GM03348 (cell line): ENCODE results near the gene SERF2.
"Not testable (repeated sequence)": the region's sequence is repeated elsewhere in the genome, so short reads cannot be mapped to it uniquely, and the experiment has no call there.

Experiments
- DNase-seq: peaks from one replicate; pipeline ENCODE4 v3.0.0; 2012; ENCODE audit warnings: low spot score

SERF2 gene

DNA sequence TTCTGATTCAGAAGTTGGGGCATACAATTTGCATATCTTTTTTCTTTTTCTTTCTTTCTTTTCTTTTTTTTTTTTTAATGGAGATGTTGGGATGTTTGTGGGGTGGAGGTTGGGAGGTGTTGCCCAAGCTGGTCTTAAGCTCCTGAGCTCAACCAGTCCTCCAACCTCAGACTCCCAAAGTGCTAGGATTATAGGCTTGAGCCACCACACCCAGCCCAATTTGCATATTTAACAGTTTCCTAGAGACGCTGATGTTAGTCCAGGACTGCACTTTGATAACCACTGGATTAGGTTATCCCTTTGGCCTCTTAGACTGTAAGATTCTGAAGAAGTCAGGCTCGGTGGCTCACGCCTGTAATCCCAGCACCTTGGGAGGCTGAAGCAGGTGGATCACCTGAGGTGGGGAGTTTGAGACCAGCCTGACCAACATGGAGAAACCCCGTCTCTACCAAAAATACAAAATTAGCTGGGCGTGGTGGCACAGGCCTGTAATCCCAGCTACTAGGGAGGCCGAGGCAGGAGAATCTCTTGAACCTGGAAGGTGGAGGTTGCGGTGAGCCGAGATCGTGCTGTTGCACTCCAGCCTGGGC, 37.9 kb downstream of the SERF2 start:
- DNase-seq: not testable (repeated sequence)

DNA sequence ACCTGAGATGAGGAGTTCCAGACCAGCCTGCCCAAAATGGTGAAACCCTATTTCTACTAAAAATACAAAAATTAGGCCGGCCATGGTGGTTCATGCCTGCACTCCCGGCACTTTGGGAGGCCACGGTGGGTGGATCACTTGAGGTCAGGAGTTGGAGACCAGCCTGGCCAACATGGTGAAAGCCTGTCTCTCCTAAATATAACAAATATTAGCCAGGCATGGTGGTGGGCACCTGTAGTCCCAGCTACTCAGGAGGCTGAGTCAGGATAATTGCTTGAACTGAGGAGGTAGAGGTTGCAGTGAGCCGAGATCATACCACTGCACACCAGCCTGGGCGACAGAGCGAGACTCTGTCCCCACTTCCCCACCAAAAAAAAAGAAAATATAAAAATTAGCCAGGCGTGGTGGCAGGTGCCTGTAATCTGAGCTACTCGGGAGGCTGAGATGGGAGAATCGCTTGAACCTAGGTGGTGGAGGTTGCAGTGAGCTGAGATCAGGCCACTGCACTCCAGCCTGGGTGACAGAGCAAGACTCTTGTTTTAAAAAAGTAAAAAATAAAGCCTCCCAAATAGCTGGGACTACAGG, 38.7 kb downstream of the SERF2 start:
- not testable (repeated sequence) for DNase-seq

DNA sequence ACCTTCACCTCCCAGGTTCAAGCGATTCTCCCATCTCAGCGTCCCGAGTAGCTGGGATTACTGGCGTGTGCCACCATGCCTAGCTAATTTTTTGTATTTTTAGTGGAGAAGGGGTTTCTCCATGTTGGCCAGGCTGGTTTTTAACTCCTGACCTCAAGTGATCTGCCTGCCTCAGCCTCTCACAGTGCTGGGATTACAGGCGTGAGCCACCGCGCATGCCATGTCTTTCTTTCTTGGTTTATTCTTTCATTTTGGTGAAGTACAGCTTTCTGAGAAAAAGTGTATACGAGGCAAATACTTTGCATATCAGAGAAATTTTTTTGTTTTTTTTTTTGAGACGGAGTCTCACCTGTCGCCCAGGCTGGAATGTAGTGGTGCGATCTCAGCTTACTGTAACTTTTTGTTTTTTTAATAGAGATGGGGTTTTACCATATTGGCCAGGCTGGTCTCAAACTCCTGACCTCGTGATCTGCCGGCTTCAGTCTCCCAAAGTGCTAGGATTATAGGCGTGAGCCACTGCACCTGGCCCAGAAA, 39.5 kb downstream of the SERF2 start:
- not testable (repeated sequence) for DNase-seq

DNA sequence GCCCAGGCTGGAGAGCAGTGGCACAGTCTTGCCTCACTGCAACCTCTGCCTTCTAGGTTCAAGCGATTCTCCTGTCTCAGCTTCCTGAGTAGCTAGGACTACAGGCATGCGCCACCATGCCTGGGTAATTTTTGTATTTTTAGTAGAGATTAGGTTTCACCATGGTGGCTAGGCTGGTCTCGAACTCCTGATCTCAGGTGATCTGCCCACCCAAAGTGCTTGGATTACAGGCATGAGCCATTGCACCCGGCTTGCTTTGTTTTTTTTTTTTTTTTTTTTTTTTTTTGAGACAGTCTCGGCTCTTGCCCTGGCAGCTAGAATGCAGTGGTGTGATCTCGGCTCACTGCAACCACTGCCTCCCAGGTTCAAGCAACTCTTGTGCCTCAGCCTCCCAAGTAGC, 40.4 kb downstream of the SERF2 start:
- DNase-seq: not testable (repeated sequence)

DNA sequence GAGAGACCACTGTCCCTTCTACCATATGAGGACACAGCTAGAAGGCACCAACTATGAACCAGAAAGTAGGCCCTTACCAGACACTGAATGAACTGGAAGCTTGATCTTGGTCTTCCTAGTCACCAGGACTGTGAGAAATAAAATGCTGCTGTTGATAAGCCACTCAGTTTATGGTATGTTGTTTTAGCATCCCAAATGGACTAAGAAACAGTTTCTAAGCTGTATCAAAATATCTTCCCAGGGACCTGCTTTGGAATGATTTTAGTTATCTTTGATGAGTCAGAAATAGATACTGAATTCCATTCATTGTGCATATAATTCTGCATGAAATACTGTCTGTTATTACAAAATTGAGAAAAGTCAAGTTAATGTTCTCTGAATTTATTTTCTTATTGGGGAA, 53.3 kb downstream of the SERF2 start:
- no peak for DNase-seq
